ENCODE measurements around the gene ADAMTS2. TPM values are rescaled to one million over a fixed set of nuclear protein-coding genes. Genes with fewer than 3 reads are reported as not detected.

Gene ADAMTS2
- total RNA-seq, 4 donors from 2014 or later: 39.5 to 61.9 (median 56.4) TPM

DNA sequence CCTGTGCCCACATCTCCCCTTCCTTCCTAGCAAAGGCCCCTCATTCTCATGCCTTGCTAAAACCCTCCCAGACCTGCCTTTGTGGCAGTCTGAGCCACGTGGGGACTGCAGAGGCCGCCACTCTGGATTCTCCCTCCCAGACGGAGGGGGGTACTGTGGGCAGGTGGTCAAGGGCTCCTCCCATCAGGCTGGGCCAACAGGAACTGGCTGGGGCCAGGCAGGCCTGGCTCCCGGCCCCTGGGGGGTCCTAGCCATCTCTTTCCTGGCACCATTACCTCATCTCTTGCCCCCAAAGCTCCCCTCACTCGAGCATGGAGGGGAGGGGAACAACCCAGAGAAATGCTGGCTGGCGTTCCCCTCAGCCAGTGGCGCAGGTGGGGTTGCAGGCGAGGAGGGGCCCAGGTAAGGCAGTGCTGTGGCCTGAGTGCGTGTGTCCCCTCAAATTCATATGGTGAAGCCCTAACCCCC lies 196.5 kb downstream of the ADAMTS2 start:
- ATAC-seq (ENCODE audit: low FRiP score): no peak
- TF ChIP-seq, protein P1, sequence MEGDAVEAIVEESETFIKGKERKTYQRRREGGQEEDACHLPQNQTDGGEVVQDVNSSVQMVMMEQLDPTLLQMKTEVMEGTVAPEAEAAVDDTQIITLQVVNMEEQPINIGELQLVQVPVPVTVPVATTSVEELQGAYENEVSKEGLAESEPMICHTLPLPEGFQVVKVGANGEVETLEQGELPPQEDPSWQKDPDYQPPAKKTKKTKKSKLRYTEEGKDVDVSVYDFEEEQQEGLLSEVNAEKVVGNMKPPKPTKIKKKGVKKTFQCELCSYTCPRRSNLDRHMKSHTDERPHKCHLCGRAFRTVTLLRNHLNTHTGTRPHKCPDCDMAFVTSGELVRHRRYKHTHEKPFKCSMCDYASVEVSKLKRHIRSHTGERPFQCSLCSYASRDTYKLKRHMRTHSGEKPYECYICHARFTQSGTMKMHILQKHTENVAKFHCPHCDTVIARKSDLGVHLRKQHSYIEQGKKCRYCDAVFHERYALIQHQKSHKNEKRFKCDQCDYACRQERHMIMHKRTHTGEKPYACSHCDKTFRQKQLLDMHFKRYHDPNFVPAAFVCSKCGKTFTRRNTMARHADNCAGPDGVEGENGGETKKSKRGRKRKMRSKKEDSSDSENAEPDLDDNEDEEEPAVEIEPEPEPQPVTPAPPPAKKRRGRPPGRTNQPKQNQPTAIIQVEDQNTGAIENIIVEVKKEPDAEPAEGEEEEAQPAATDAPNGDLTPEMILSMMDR (IDR thresholded peaks at IDR 0.05): no peak
- DNase-seq (ENCODE audit: low spot score): no peak

DNA sequence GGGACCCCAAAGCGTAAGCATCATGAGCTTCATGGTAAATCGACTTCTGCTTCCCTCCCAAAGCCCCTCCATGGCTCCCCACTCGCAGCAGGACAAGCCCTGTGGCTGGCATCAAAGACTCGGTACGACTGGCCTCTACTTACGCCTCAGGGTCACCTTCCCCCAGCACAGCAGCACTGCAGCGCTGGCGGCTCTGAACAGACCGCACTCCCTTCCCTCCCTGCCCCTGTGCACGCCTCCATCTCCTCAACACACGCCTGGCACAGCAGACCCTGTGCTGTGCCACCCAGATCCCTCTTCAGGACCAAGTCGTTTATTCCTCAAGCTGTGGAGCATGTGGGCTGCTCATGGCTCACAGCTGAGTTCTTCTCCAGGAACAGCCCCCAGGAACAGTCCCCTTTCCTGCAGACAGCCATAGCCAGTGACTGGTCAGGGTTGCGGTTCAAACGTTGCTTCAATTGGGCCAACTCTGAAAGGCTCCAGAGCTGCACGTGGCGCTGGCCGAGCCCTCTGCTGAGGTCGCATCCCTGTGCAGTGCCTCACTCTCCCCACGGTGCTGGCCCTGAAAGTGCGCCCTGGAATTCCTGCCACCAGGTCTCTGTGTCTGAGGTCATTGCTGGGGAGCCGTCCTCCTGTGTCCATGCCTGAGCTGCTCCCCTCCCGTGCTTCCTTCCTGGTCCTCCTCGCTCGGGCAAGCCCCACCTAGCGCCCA lies 197.1 kb downstream of the ADAMTS2 start:
- ATAC-seq (ENCODE audit: low FRiP score) (no peak), DNase-seq (ENCODE audit: low spot score) (no peak)
- TF ChIP-seq, protein P1 (IDR thresholded peaks at IDR 0.05): no peak

DNA sequence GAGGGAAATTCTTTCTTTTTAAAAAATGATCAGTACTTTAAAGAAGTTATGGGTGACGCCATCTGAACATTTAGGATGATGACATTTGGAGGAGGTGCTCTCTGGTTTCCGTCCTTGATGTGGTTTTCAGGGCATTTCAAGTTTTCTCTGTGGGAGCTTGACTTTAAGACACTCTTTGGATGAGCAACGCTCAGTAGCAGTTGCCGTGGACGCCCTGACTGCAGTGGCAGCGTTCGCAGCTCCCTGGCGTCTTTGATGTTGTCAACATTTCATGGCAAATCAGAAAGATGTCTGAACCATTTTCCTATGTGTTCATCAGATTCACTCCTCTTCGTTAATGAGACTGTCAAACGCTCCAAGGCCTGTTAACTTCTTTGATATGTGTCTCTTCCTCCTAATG lies 199.0 kb downstream of the ADAMTS2 start:
- DNase-seq (ENCODE audit: low spot score): no peak
- TF ChIP-seq, protein P1 (IDR thresholded peaks at IDR 0.05): no peak

DNA sequence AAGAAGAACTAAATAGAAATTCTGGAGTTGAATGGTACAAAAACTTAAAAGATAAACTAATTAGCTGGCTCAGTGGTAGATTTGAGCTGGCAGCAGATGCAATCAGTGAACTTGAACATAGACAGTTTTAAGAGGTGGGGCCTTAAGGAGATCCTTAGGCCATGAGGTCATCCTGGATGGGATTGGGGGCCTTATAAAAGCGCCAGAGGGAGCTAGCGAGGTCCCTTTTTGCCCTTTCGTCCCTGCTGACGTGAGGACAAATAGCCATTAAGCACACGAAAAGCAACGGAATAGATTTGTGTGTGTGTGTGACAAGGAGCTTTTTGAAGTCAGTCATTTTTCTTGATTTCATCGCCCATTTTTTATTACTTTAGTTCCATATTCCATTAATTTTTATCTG lies 201.8 kb downstream of the ADAMTS2 start:
- TF ChIP-seq, protein P1 (IDR thresholded peaks at IDR 0.05): no peak
- ATAC-seq (ENCODE audit: low FRiP score): no peak

More for the DNA sequence above, 199.0 kb downstream of the ADAMTS2 start:
- ATAC-seq (ENCODE audit: low FRiP score): no peak

DNA sequence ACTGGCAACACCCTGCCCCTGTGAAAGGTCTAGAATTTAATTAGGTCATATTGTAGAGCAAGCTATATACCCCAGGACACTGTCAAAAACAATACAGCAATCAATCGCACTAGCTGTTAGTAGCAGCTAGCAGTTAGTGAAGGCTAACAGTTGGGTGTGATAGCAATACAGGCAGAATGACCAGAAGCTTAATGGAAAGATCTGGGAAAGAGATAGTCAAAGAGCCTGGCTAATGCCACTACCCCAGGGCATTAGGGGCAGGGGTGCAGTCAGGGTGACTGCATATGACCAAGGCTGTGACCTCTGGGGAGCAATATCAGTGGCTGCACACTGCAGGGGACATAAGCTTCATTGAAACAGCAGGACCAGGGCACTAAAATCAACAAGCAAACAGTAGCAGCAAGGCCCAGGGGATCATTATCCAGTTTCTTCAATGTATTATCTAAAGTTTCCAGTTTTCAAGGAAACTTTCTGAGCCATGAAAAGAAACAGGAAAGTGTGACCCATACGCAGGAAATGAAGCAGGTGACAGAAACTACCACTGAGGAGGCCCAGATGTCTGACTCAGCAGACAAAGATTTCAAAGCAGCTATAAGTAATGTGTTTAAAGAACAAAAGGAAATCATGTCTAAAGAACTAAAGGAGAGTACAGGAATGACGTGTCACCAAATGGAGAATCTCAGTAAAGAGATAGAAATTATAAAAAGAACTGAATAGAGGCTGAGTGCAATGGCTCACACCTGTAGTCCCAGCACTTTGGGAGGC lies 202.6 kb downstream of the ADAMTS2 start:
- TF ChIP-seq, protein P1 (IDR thresholded peaks at IDR 0.05): no peak
- ATAC-seq (ENCODE audit: low FRiP score): no peak
- no peak for DNase-seq (ENCODE audit: low spot score)

More for the DNA sequence above, 201.8 kb downstream of the ADAMTS2 start:
- no peak for DNase-seq (ENCODE audit: low spot score)

DNA sequence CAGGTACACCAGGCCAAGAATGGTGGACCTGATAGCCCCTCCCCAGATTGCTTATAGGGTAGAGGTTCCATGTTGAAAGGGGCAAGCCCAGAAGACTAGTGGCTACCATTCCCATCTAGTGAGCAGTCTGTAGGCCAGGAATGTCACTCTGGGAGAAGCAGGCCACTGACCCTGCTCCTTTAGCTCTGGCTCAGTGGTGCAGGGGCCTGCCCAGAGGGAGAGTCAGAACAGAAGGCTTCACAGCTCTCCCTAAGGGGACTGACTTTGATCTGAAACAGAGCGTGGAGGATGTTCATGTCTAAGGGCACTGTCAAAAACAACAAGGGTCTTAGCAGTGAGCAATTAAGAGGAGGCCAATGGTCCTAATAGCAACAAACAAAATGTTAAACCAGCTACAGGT lies 203.4 kb downstream of the ADAMTS2 start:
- TF ChIP-seq, protein P1 (IDR thresholded peaks at IDR 0.05): no peak
- no peak for DNase-seq (ENCODE audit: low spot score)
- ATAC-seq (ENCODE audit: low FRiP score): no peak
